Astrocyte of the hippocampus (primary cell): ENCODE data around the gene NKAIN2.
A peak's percentile ranks its signal among the peaks of the same experiment; 100 is the strongest.
"Not testable (repeated sequence)": the region's sequence is repeated elsewhere in the genome, so short reads cannot be mapped to it uniquely, and the experiment has no call there.

Experiments
- DNase-seq: peaks from one replicate; pipeline ENCODE4 v3.0.0; 2011; ENCODE audit warnings: low read depth, low spot score

The NKAIN2 gene

DNA sequence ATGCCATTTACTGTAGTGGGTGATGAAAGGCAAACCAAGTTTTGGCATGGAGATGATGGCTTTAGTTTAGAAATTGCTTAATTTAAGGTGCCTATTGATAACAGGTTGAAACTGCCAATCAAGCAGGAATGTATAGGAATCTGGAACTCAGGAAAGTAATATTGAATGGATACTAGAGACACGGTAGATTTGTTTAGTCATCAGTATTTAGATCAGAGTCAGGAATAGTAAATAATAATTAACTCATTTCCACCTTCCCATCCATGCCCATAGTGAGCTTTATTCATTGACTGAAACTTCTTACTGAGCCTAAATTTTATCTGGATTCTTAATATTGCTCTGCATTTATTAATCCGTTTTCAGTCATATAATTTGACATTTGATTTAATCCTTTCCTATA, 500.3 kb downstream of the NKAIN2 start:
- DNase-seq: no peak

DNA sequence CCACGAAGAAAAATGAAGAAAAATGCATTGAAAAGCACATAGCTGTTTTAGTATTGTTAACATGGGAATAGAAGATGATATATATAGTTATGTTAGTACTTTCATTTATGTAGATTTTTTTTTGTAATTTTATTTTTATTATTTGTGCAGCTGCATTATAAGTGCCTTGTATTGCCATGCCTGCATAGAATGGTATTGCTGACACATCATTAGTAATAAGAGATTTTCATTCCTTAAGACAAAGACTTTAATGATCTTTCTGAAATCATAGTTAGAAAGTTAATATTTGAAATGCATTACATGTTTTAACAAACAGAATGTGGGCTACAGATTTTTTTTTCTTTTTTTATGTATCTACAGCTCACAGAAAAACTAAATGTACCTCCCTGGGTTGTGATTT, 506.5 kb downstream of the NKAIN2 start:
- DNase-seq: no peak

DNA sequence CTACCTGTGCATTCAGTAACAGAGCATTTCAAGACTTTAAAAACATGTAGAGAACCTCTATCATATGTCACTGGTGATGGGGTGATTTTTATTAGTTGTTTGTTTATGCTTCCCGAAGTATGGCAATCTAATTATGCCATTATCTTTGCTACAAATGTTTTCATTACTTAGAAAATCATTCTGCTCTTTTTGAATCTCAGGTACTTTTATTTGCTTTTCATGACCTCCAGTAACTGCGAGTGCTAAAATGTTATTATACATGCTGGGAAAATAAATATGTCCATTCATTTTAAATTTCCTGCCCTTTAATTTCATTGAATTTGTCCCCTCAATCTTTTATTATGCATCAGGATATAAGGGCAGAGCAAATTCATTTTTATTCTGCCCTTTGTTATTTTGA, 515.7 kb downstream of the NKAIN2 start:
- DNase-seq: no peak

DNA sequence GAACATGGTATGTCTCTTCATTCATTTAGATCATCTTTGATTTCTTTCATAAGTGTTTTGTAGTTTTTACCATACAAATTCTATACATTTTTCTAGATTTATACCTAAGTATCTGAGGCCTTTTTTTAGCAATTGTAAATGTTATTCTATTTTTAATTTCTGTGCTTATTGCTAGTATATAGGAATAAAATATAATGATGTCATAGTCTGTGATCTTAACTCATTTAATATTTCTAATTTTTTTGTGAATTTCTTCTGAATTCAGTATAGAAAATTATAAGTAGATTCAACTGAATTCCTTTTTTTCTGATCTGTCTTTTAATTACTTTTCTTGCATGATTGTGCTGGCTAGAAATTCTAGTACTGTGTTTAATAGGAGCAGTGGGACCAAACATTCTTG, 520.6 kb downstream of the NKAIN2 start:
- no peak for DNase-seq

DNA sequence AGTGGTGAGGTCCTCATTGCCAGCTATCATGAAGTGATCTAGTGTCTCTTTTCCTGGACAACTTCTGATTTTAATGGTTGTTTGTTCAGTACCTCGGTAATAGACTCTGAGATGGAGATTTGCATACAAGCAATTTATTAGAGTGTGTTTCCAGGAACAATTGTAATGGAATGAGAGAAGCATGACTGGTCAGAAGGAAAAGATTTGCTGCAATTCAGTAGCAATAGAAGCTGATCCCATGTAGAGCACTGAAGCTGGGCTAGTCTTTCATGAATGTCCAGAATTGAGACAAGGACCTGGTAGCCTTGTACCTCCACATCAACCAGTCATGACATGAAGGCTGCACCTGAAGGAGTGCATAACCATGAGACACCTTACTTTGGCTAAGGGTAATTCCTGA, 526.5 kb downstream of the NKAIN2 start:
- DNase-seq: no peak

DNA sequence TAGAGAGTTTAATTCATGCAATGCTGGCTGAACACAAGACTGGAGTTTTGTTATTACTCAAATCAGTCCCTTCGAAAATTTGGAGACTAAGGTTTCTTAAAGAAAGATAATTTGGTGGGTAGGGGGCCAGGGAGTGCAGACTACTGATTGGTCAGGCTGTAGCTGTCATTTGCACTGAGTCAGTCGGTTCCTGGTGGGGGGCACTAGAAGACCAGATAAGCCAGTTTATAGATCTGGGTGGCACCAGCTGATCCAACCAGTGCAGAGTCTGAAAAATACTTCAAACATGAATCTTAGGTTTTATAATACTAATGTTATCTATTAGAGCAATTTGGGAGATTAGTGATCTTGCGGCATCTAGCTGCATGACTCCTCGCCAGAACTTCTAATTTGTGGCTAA, 530.7 kb downstream of the NKAIN2 start:
- no peak for DNase-seq

DNA sequence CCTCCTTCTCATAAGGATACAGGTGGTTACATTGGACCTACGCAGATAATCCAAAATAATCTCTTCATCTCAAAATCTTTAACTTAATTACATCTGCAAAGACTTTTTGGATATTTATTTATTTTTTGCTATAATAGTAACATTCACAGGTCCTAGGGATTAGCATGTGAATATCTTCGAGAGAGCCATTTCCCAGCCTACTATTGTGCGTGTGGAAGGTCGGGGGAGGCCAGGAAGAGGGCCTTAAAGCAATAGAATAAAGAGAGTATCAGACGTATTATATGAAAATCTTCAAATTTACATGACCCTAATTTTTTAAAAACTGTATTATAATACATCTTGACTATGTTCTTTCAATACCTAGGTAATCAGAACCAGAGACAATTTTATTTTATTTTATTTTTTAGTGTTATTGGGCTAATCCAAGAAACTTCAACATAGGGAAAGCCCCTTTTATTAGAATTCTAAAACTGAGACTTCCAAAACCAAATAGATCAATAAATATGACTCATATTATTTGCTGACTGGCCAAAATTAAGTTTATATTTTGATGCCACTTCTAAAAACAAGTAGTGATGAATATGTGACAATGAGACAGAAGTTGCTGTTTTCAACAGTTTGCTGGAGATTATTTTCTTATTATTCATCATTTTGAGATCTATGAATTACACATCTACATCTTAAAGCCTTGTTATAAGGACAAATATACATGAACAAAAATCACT, 536.1 kb downstream of the NKAIN2 start:
- no peak for DNase-seq

DNA sequence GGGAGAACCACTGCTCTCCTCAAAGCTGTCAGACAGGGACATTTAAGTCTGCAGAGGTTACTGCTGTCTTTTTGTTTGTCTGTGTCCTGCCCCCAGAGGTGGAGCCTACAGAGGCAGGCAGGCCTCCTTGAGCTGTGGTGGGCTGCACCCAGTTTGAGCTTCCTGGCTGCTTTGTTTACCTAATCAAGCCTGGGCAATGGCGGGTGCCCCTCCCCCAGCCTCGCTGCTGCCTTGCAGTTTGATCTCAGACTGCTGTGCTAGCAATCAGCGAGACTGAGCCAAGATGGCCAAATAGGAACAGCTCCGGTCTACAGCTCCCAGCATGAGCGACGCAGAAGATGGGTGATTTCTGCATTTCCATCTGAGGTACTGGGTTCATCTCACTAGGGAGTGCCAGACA, 544.7 kb downstream of the NKAIN2 start:
- DNase-seq: not testable (repeated sequence)

DNA sequence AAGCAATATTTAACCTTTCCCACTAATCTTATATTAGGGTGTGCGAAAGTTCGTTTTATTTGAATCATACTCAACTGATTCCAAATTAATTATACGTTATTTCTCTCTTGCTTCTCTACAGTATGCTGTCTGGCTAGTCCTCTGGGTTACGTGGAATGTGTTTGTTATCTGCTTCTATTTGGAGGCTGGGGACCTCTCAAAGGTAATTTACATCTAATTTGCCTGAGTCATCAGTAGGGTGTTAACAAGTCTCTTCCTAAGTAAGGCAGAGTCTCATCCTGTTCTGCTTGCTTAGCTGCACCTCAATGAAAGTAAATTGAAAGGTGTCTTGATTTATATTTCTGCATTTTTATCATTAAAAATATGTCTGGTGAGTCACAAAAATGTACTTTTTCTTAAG, 551.5 kb downstream of the NKAIN2 start:
- DNase-seq: no peak

DNA sequence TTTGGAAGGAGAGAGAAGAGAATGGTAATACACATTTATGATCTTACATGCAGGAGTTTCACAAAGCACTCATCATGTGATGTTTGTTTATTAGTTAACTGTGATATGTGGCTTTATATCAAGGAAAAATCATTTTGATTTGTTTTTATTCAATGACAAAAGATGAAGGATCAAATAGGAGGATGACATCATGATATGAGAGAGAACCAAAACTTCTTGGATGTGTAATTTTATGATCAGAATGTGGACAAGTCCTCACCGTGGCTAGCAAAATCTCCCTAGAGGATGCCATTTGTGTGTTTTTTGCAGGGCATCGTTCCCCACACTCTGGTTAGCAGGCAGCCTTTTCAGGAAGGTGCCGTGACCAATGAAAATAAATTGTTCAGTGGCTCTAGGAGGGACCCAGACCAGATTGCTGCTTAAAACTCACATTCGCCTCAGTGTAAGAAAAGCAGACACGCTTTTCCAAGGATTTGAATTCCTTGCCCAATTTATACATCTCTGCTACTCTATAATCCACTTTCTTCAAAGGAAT, 552.7 kb downstream of the NKAIN2 start:
- no peak for DNase-seq

DNA sequence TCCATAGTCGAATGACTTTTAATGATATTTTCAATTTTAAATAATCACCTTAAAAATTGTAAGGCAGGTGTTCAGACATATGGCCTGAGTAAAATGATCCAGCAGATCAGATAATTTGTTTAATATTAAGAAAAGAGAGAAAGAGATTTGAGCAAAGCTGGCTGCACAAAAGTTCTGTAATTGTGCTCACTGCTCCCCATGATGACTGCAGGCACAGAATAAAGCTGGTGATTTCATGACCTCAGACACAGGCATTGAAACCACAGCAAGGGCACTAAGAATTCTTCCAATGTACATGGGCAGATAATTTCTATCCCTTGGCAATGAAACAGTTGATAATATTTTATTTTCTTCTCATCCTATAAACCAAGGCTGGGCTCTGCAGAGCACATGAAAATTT, 553.1 kb downstream of the NKAIN2 start:
- DNase-seq: no peak

DNA sequence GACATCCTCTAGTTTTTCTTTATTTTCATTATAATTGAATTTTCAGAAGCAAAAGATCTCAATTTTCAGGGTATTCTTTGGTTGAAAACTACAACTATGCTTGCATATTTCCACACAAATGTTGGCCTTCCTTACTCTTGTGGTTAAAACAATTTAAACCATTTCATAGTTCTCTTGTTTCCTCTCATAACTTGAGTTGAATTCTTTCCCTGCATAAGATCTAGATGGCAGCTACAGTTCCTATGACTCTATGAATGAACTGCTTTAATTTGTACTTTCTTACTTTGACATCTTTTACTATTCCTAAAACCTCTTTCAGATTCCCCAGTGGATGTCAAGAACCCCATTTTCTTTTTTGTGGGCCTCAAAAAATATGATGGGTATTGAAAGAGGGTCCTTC, 564.5 kb downstream of the NKAIN2 start:
- peak; percentile 51 for DNase-seq

DNA sequence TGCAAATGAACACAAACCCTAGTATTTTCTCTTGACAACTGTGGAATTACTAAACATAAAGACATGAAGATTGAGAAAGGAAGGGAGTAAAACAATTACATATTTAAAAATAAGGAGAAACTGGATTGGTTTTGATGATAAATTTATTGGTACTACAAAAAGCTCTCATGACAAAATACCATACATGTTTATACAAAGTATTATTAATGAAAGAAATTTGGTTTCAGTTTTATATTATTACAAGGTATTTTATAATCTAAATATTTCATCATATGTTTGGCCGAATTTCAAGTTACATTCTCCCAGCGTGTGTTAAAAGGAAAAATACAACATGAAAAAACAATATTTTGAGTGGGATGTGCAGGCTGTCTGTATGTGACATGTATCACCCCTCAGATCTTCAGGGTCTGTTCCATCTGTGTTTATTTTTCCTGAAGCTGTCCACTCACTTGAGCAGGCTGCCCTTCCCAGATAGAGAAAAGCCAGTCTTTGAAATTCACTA, 568.4 kb downstream of the NKAIN2 start:
- no peak for DNase-seq

DNA sequence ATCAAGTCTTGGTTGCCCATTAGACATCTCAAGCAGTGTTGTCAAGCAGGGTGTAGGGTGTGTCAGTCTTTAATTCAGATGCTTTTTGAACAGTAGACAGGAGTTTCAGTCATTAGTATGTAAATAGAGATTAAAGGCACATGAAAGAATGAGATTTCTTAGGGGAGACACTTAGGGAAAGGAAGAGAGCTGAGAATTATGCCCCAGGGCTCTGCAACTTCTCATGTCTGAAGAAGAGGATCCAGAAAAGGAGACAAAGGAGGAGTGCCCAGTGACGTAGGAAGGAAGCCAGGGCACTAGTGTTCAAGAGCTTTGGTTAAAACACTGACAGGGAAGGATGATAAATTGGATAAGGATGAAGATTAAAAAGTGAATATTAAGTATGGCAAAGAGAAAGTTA, 569.7 kb downstream of the NKAIN2 start:
- DNase-seq: no peak

DNA sequence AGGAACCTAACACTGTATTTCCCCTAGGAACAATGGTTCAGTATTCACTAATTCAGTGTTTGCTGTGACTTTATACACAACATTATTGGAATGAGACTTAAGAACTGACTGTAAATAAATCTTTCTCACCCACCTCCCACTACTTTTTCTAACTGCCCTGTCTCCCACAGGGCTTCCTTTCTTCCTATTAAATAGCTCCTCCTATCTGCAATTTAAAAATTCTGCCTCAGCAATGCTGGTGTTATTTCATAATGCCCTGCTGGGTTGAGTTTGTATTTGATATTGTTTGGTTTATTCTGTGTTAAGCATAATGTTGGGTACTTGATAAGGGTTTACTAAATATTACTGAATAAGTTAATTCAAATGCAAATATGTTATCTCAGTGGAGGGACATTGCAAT, 585.5 kb downstream of the NKAIN2 start:
- no peak for DNase-seq

DNA sequence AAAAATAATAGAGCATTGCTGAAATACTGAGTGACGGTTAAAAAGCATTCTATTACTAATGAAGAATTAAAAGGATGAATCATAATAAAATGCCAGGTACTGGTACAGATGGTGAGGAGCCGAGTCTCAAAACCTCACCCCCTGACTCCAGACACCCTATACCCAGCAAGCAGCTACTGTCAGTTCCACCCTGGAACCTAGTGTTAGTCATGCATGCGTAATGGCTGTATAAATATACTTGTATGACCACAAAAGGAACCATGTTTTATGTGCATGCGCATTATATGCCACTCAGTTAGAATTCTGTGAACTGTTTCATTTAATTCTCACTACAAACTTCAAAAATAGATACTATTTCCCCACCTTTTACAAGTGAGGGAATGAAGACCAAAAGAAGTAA, 589.9 kb downstream of the NKAIN2 start:
- DNase-seq: no peak

DNA sequence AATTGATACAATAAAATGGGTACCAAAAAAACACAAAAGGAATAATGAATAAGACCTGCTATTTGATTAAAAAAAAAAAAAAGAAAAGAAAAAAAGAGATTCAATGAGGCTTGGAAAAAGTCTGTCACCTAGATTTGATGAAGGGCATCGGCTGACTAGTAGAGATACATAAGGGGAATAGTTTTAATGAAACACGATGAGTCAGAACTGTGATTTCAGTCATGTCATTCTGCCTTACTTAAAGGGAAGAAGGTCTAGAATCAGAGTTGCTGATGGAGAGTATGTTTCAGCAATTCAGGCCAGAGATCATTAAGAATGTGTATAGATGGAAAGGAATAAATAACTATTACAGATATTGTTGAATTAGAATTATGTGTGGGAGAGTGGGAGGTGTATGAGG, 592.7 kb downstream of the NKAIN2 start:
- no peak for DNase-seq

DNA sequence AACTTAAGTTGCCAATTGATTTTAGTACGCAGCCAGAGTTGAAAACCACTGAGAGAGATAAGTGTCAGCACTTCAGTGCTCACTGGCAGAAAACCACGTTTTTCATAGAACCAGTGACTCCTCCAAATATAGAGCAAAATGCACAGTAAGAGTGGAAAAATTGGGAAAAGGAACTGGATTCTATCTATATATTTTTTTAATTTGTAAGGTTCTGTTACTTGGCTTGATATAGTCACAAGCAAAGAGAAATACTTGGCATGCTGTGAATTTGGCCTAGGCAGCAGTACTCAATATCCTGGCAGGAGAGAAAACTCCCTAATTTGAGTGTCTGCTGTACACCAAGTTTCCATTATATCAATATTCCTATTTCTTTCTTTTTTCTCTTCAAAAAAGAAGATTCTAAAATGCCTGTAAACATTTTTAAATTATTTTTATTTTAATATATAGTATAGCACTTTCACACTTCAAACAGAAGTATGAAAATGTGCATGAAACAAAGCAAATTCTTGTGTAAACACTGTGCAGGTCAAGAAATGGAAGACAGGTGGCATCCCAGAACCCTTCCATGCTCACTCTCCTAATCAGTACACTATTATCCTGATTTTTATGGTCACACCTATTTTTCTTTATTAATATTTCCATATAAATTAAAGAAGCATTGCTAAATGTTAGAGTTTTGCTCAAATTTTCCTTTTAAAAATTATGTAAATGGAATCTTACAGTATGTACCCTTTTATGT, 596.8 kb downstream of the NKAIN2 start:
- DNase-seq: no peak

DNA sequence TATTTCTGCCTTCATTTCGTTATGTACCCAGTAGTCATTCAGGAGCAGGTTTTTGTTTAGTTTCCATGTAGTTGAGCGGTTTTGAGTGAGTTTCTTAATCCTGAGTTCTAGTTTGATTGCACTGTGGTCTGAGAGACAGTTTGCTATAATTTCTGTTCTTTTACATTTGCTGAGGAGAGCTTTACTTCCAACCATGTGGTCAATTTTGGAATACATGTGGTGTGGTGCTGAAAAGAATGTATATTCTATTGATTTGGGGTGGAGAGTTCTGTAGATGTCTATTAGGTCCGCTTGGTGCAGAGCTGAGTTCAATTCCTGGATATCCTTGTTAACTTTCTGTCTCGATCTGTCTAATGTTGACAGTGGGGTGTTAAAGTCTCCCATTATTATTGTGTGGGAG, 606.8 kb downstream of the NKAIN2 start:
- DNase-seq: not testable (repeated sequence)

DNA sequence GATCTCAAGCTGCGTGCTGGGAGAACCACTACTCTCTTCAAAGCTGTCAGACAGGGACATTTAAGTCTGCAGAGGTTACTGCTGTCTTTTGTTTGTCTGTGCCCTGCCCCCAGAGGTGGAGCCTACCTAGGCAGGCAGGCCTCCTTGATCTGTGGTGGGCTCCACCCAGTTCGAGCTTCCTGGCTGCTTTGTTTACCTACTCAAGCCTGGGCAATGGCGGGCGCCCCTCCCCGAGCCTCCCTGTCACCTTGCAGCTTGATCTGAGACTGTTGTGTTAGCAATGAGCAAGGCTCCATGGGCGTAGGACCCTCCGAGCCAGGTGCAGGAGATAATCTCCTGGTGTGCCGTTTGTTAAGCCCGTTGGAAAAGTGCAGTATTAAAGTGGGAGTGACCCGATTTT, 609.0 kb downstream of the NKAIN2 start:
- not testable (repeated sequence) for DNase-seq

DNA sequence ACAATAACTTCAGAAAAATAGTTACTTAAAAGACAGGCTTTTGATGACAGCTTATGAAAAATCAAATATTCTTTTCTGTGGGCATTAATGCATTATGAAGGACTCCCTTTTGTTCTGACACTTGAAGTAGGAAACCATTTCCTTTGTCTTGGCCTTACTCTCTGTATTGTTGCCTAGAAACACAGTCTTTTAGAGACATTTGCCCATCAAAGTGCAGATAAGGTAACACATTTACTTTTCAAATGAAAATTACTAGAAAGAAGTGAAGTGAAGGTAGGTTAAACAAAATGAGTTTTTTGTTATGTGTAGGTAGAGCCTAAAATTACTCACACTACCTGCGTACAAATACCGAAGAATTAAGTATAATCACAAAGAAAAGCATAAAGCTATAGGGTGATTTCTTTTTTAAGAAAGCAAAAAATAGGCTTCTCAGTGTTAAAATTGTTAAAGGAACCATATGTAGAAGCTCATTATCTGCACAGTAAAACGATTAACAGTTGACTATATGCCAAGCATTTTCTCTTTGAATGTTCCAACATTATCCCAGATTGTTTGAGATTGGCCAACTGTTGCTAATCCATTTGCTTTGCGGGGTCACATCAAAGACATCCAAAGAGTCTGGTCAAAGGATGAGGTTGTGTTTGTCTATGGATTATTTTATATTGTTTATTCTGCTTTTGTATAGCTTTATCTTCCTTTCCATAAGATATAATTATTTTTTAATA, 616.6 kb downstream of the NKAIN2 start:
- no peak for DNase-seq

DNA sequence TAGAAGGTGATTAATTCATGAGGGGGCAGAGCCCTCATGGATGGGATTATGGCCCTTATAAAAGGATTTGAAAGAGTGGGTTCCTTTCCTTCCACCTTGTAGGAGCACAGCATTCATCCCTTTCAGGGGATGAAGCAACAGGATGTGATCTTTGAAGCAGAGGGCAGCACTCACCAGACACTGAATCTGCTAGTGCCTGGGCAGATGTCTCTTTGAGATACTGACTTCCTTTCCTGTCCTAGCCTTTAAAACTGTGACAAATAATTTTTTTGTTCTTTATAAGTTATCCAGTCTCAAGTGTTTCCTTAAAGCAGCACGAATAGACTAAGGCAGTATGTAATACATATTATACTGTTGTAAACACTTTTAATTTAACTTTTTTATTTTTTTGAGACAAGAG, 620.0 kb downstream of the NKAIN2 start:
- DNase-seq: no peak
